Neural crest cell (in vitro differentiated cells): ENCODE measurements around the gene FAM180A. TPM values are rescaled to one million over a fixed set of nuclear protein-coding genes. Genes with fewer than 3 reads are reported as not detected.

Source experiments
- DNase-seq: peaks from one replicate; pipeline ENCODE4 v3.0.0; 2021; ENCODE audit warnings: low read depth, mixed read lengths, low spot score
- H3K27ac Mint-ChIP-seq: one replicate; pipeline ENCODE4 v1.8.0; 2021; ENCODE audit warnings: mild to moderate bottlenecking, mixed read lengths; ENCODE audit not compliant: unreplicated experiment
- H3K27me3 Mint-ChIP-seq: 2 replicates; pipeline ENCODE4 v1.8.0; 2021; ENCODE audit warnings: low read depth, mild to moderate bottlenecking, mixed read lengths
- H3K36me3 Mint-ChIP-seq: 2 replicates; pipeline ENCODE4 v1.8.0; 2021; ENCODE audit warnings: low read depth, mild to moderate bottlenecking, mixed read lengths
- H3K4me1 Mint-ChIP-seq: 2 replicates; pipeline ENCODE4 v1.8.0; 2021; ENCODE audit warnings: mixed read lengths
- H3K4me3 Mint-ChIP-seq: one replicate; pipeline ENCODE4 v1.8.0; 2021; ENCODE audit warnings: mild to moderate bottlenecking, mixed read lengths
- H3K9me3 Mint-ChIP-seq: 2 replicates; pipeline ENCODE4 v1.8.0; 2021; ENCODE audit warnings: mixed read lengths
- CTCF ChIP-seq: fragments of 200-600 bp; sonication (generic); conservative IDR thresholded peaks from 2 replicates; pipeline ENCODE4 v1.5.0; 2021; ENCODE audit warnings: antibody characterized with exemption, mild to moderate bottlenecking
- total RNA-seq: library from RNA; stranded (reverse); gene quantifications from 2 replicates; pipeline ENCODE4 v1.2.1, GENCODE V29; 2021

Gene FAM180A
- total RNA-seq, 1 donor from 2014 or later = not detected

GRCh38 chr7:135690566-135690965 is 58.0 kb downstream of the FAM180A start:
- no peaks in the 10 kb centered on the region for H3K9me3 Mint-ChIP-seq
- TF ChIP-seq CTCF = no peak
- DNase-seq = no peak
- H3K4me1 Mint-ChIP-seq = no peaks in the 10 kb centered on the region
- H3K27ac Mint-ChIP-seq = no peak overlapping the region
- no peak overlapping the region for H3K4me3 Mint-ChIP-seq
- H3K27me3 Mint-ChIP-seq = no peaks in the 10 kb centered on the region
- H3K36me3 Mint-ChIP-seq = peaks cover 7% of the 10 kb centered on the region

- no peak for DNase-seq
- no peak for TF ChIP-seq CTCF
- Mint-ChIP-seq H3K4me3 (no peak overlapping the region), H3K27ac (no peak overlapping the region), H3K36me3 (peaks cover 10% of the 10 kb centered on the region), H3K27me3 (no peaks in the 10 kb centered on the region), H3K9me3 (no peaks in the 10 kb centered on the region), H3K4me1 (peaks cover 4% of the 10 kb centered on the region)
Observed at GRCh38 chr7:135687466-135687865, 61.1 kb downstream of the FAM180A start.

- Mint-ChIP-seq H3K9me3 (no peaks in the 10 kb centered on the region), H3K36me3 (peaks cover 9% of the 10 kb centered on the region), H3K4me1 (peaks cover 4% of the 10 kb centered on the region), H3K4me3 (no peak overlapping the region), H3K27me3 (no peaks in the 10 kb centered on the region), H3K27ac (no peak overlapping the region)
- TF ChIP-seq CTCF = no peak
- DNase-seq = no peak
Observed at GRCh38 chr7:135685306-135686084, 63.1 kb downstream of the FAM180A start.

- peaks cover 4% of the 10 kb centered on the region for H3K4me1 Mint-ChIP-seq
Observed at GRCh38 chr7:135684699-135685098, 63.9 kb downstream of the FAM180A start.

GRCh38 chr7:135684136-135684535 is 64.5 kb downstream of the FAM180A start:
- Mint-ChIP-seq H3K4me3 (no peak overlapping the region), H3K36me3 (peaks cover 3% of the 10 kb centered on the region), H3K9me3 (no peaks in the 10 kb centered on the region), H3K27ac (peak overlapping the region; percentile 78), H3K4me1 (peaks cover 4% of the 10 kb centered on the region), H3K27me3 (no peaks in the 10 kb centered on the region)
- TF ChIP-seq CTCF = no peak
- no peak for DNase-seq

More at GRCh38 chr7:135684699-135685098, 63.9 kb downstream of the FAM180A start:
- H3K4me3 Mint-ChIP-seq = no peak overlapping the region
- no peak for TF ChIP-seq CTCF
- H3K9me3 Mint-ChIP-seq = no peaks in the 10 kb centered on the region
- peaks cover 5% of the 10 kb centered on the region for H3K36me3 Mint-ChIP-seq
- DNase-seq = no peak
- no peaks in the 10 kb centered on the region for H3K27me3 Mint-ChIP-seq
- no peak overlapping the region for H3K27ac Mint-ChIP-seq
